ENCODE data around the gene EPPIN.

The EPPIN gene

DNA sequence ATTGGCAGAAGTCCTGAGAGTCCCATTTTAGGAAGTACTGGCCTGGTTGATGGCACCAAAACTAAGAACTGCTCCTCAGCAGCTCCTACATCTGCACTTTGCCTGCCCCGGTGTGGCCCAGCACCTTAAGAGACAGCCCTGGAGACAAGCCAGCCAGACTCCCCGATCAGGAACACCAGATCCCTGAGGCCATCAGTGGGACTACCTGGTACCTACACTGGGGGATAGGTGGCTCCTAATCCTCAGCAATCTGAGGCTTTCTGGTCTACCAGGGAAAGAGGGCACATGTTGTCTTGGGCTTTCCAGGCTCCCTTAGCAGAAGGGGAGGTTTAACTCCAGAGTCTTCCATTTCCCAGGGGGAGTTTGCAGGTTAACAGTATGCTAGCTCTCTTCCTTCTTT is 7.8 kb downstream of the EPPIN start, which contains the start of gene WFDC6:
Gene WFDC6, minus strand, starts transcription at position 101 of the 400 bp plus-strand sequence. Its CDS starts 75 bp downstream, at position 26.
- no peak within 1 kb of the TSS for H3K9ac ChIP-seq (ENCODE audit: low read depth, low read length)
- no peaks in the 10 kb centered on the region for H3K9me3 ChIP-seq (ENCODE audit: control insufficient read depth, insufficient read depth, low read length)
- H3K4me1 ChIP-seq (ENCODE audit: control insufficient read depth, insufficient read depth, low read length) = no peaks in the 10 kb centered on the region
- H3K27ac ChIP-seq (ENCODE audit: low read depth, low read length) = no peak within 1 kb of the TSS
- H3K4me3 ChIP-seq (ENCODE audit: low read depth, low read length) = no peak within 1 kb of the TSS
- H3K27me3 ChIP-seq (ENCODE audit: control insufficient read depth, insufficient read depth, low read length) = no peaks in the 10 kb centered on the region
- no peaks in the 10 kb centered on the region for H3K36me3 ChIP-seq (ENCODE audit: control insufficient read depth, insufficient read depth, low read length)

GRCh38 chr20:45538209-45538799 is 8.9 kb downstream of the EPPIN start:
- Histone ChIP-seq H3K27me3 (ENCODE audit: control insufficient read depth, insufficient read depth, low read length) (no peaks in the 10 kb centered on the region), H3K4me3 (ENCODE audit: low read depth, low read length) (no peak overlapping the region), H3K36me3 (ENCODE audit: control insufficient read depth, insufficient read depth, low read length) (no peaks in the 10 kb centered on the region)

DNA sequence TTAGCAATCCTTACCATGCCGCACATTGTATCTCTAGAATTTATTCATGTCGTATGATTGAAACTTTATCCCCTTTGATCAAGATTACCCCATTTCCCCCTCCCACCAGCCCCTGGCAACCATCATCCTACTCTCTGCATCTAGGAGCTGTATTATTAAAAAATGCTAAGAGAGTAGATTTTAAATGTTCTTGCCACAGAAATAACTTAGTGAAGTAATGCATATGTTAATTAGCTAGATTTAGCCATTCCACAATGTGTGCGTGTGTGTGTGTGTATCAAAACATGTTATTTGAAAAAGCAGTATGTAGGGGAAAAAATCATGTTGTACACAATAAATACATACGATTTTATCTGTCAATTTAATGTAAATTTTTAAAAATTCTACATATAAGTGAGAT is 19.9 kb downstream of the EPPIN start:
- H3K27me3 ChIP-seq (ENCODE audit: control insufficient read depth, insufficient read depth, low read length) = no peaks in the 10 kb centered on the region; the same call in 1 of the 2 replicates
- no peaks in the 10 kb centered on the region for H3K9me3 ChIP-seq (ENCODE audit: control insufficient read depth, insufficient read depth, low read length)
- H3K9ac ChIP-seq (ENCODE audit: low read depth, low read length) = no peak overlapping the region
- no peaks in the 10 kb centered on the region for H3K36me3 ChIP-seq (ENCODE audit: control insufficient read depth, insufficient read depth, low read length)
- H3K4me3 ChIP-seq (ENCODE audit: low read depth, low read length) = no peak overlapping the region
- H3K27ac ChIP-seq (ENCODE audit: low read depth, low read length) = no peak overlapping the region
- no peaks in the 10 kb centered on the region for H3K4me1 ChIP-seq (ENCODE audit: control insufficient read depth, insufficient read depth, low read length)

More at GRCh38 chr20:45538209-45538799, 8.9 kb downstream of the EPPIN start:
- H3K9ac ChIP-seq (ENCODE audit: low read depth, low read length) = no peak overlapping the region
- H3K27ac ChIP-seq (ENCODE audit: low read depth, low read length) = no peak overlapping the region
- no peaks in the 10 kb centered on the region for H3K9me3 ChIP-seq (ENCODE audit: control insufficient read depth, insufficient read depth, low read length)
- no peaks in the 10 kb centered on the region for H3K4me1 ChIP-seq (ENCODE audit: control insufficient read depth, insufficient read depth, low read length)

GRCh38 chr20:45523821-45524220 is 23.4 kb downstream of the EPPIN start:
- no peaks in the 10 kb centered on the region for H3K9me3 ChIP-seq (ENCODE audit: control insufficient read depth, insufficient read depth, low read length)
- H3K4me3 ChIP-seq (ENCODE audit: low read depth, low read length) = no peak overlapping the region
- no peaks in the 10 kb centered on the region for H3K4me1 ChIP-seq (ENCODE audit: control insufficient read depth, insufficient read depth, low read length)
- H3K9ac ChIP-seq (ENCODE audit: low read depth, low read length) = no peak overlapping the region
- no peaks in the 10 kb centered on the region; the same call in 1 of the 2 replicates for H3K27me3 ChIP-seq (ENCODE audit: control insufficient read depth, insufficient read depth, low read length)
- no peak overlapping the region for H3K27ac ChIP-seq (ENCODE audit: low read depth, low read length)
- no peaks in the 10 kb centered on the region for H3K36me3 ChIP-seq (ENCODE audit: control insufficient read depth, insufficient read depth, low read length)

DNA sequence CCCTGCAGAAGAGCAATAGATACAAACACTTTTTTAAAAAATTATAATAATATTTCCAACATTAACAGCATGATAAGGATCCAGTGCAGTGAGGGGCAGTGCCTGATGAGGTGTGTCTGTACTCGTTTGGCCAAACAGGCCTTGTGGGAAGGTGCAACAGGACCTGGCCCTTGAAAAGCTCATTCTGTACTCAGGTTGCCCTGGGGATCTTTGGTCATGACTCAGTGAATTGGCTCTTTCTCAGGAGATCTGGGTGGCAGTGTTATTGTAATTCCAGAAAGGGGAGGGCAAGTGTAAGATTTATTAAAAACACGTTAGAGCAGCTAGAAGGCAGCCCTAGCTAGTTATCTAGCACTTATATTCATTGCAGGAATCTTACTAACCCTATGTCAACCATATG is 28.9 kb downstream of the EPPIN start:
- no peaks in the 10 kb centered on the region for H3K27me3 ChIP-seq (ENCODE audit: control insufficient read depth, insufficient read depth, low read length)
- no peak overlapping the region for H3K9ac ChIP-seq (ENCODE audit: low read depth, low read length)
- H3K4me1 ChIP-seq (ENCODE audit: control insufficient read depth, insufficient read depth, low read length) = no peaks in the 10 kb centered on the region
- H3K36me3 ChIP-seq (ENCODE audit: control insufficient read depth, insufficient read depth, low read length) = no peaks in the 10 kb centered on the region
- H3K9me3 ChIP-seq (ENCODE audit: control insufficient read depth, insufficient read depth, low read length) = no peaks in the 10 kb centered on the region
- H3K27ac ChIP-seq (ENCODE audit: low read depth, low read length) = no peak overlapping the region
- no peak overlapping the region for H3K4me3 ChIP-seq (ENCODE audit: low read depth, low read length)

DNA sequence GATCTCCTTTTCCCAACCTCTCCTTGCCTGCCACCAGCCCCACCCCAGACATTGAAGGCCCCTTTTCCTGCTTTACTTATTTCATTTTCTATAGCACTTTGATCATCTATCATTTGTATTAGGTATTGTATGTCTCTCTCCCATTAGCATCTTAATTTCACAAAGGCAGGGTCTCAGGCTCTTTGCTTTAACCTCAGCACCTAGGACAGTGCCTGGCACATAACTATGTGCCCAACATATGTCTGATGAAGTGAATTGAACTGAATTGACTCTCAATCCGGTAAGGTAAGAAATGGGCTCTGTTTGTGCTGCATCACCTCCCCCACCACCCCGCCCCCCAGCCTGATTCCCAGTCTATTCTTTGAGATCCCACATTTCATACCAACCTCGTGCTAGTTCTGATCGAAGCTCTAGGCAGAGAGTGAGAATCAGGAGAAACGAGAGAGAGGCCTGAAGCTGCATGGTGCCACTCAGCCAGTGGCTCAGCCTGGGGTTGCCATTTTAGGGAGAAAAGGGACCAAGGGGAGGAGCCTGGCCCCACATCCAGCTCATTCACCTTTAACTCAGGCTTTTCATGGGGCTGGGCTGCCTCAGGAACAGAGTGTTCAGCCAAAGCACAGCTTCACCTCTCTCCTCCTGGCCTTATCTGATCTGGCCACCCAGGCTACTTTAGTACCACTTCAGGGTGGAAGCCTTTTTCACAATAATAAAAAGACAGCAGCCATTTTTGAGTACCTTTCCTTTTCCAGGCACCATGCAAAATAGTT is 31.9 kb downstream of the EPPIN start, which contains the start of gene SPINT3:
Gene SPINT3, minus strand, starts transcription at position 476 of the 767 bp plus-strand sequence. Its CDS starts 14 bp downstream, at position 462.
- H3K4me1 ChIP-seq (ENCODE audit: control insufficient read depth, insufficient read depth, low read length) = no peaks in the 10 kb centered on the region
- no peak within 1 kb of the TSS for H3K9ac ChIP-seq (ENCODE audit: low read depth, low read length)
- no peaks in the 10 kb centered on the region for H3K36me3 ChIP-seq (ENCODE audit: control insufficient read depth, insufficient read depth, low read length)
- H3K4me3 ChIP-seq (ENCODE audit: low read depth, low read length) = no peak within 1 kb of the TSS
- no peaks in the 10 kb centered on the region for H3K27me3 ChIP-seq (ENCODE audit: control insufficient read depth, insufficient read depth, low read length)
- no peaks in the 10 kb centered on the region for H3K9me3 ChIP-seq (ENCODE audit: control insufficient read depth, insufficient read depth, low read length)
- no peak within 1 kb of the TSS for H3K27ac ChIP-seq (ENCODE audit: low read depth, low read length)

DNA sequence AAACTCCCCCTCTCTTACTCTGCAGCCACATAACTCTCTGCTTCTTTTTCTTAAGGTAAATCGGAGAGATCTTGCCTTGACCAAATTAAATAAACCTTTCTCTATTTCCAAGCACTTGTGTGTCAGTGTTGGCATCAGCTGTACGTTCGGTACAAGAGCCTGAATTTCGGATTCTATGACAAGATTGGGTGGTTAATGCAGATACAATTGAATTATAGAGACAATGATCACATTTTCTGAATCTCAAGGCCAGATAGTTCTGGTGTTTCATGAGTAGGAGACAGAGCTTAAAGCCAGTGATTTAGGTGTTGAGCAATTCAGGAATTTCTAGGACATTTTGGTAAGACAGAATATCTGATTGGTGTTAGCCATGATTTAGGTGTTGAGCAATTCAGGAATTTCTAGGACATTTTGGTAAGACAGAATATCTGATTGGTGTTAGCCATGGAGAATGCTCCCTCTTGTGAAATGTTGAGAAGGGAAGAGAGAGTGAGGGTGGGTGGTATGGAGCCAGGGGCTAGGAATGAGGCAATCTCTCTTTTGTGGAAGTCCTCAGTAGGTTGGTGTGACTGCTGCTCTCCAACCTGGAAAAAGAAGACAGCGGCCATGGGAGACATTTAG is 36.8 kb downstream of the EPPIN start:
- Histone ChIP-seq H3K27me3 (ENCODE audit: control insufficient read depth, insufficient read depth, low read length) (no peaks in the 10 kb centered on the region), H3K27ac (ENCODE audit: low read depth, low read length) (no peak overlapping the region), H3K4me3 (ENCODE audit: low read depth, low read length) (no peak overlapping the region), H3K9me3 (ENCODE audit: control insufficient read depth, insufficient read depth, low read length) (no peaks in the 10 kb centered on the region), H3K36me3 (ENCODE audit: control insufficient read depth, insufficient read depth, low read length) (no peaks in the 10 kb centered on the region), H3K4me1 (ENCODE audit: control insufficient read depth, insufficient read depth, low read length) (no peaks in the 10 kb centered on the region), H3K9ac (ENCODE audit: low read depth, low read length) (no peak overlapping the region)

- no peak overlapping the region for H3K4me3 ChIP-seq (ENCODE audit: low read depth, low read length)
- no peaks in the 10 kb centered on the region for H3K4me1 ChIP-seq (ENCODE audit: control insufficient read depth, insufficient read depth, low read length)
- no peaks in the 10 kb centered on the region for H3K9me3 ChIP-seq (ENCODE audit: control insufficient read depth, insufficient read depth, low read length)
- no peaks in the 10 kb centered on the region for H3K27me3 ChIP-seq (ENCODE audit: control insufficient read depth, insufficient read depth, low read length)
- H3K36me3 ChIP-seq (ENCODE audit: control insufficient read depth, insufficient read depth, low read length) = no peaks in the 10 kb centered on the region
- H3K9ac ChIP-seq (ENCODE audit: low read depth, low read length) = no peak overlapping the region
- no peak overlapping the region for H3K27ac ChIP-seq (ENCODE audit: low read depth, low read length)
Measured at GRCh38 chr20:45509091-45509490, 38.1 kb downstream of the EPPIN start.

DNA sequence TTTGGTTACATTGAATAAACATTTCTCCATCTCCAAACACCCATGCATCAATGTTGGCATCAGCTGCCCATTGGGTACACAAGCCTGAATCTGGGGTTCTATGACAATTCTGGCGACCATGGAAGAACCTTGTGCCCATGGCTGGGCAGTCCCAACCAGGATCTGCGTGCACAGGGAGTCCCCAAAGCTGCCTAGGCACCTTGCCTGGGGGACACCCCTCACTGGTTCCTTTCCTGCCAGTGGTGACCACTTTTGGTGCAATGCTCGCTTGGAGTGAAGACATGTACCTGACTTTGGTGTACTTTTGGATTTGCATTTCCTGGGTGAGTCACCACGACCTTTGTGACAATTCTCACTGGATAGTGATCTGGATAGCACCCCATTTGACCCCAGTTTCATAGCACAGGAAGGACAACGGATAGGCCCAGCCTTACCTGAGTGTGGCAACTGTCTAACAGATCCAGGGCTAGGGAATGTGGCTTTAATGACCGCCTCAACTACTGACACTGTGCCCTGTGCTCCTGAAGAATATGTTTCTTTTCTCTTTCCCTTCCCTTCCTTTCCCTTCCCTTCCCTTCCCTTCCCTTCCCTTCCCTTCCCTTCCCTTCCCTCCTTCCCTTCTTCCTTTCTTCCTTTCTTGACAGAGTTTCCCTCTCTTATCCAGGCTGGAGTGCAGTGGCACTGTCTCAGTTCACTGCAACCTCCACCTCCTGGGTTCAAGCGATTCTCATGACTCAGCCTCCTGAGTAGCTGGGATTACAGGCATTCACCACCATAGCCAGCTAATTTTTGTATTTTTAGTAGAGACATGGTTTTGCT is 38.9 kb downstream of the EPPIN start:
- Histone ChIP-seq H3K9ac (ENCODE audit: low read depth, low read length) (no peak overlapping the region), H3K4me1 (ENCODE audit: control insufficient read depth, insufficient read depth, low read length) (no peaks in the 10 kb centered on the region), H3K9me3 (ENCODE audit: control insufficient read depth, insufficient read depth, low read length) (no peaks in the 10 kb centered on the region), H3K36me3 (ENCODE audit: control insufficient read depth, insufficient read depth, low read length) (no peaks in the 10 kb centered on the region), H3K27me3 (ENCODE audit: control insufficient read depth, insufficient read depth, low read length) (no peaks in the 10 kb centered on the region), H3K27ac (ENCODE audit: low read depth, low read length) (no peak overlapping the region), H3K4me3 (ENCODE audit: low read depth, low read length) (no peak overlapping the region)

- Histone ChIP-seq H3K4me1 (ENCODE audit: control insufficient read depth, insufficient read depth, low read length) (no peaks in the 10 kb centered on the region), H3K9ac (ENCODE audit: low read depth, low read length) (no peak overlapping the region), H3K27ac (ENCODE audit: low read depth, low read length) (no peak overlapping the region), H3K9me3 (ENCODE audit: control insufficient read depth, insufficient read depth, low read length) (no peaks in the 10 kb centered on the region), H3K4me3 (ENCODE audit: low read depth, low read length) (no peak overlapping the region), H3K27me3 (ENCODE audit: control insufficient read depth, insufficient read depth, low read length) (no peaks in the 10 kb centered on the region), H3K36me3 (ENCODE audit: control insufficient read depth, insufficient read depth, low read length) (no peaks in the 10 kb centered on the region)
Measured at GRCh38 chr20:45507011-45507820, 40.0 kb downstream of the EPPIN start.

All from HUES48 (cell line).